HG03025 (cell line): ENCODE measurements around the gene AFF3.

Experiments
- ATAC-seq: cut with Tn5 transposase; IDR thresholded peaks from one replicate; pipeline ENCODE4 v1.9.1; 2021; ENCODE audit warnings: mild to moderate bottlenecking, moderate library complexity; ENCODE audit not compliant: unreplicated experiment, low FRiP score

AFF3 gene

GRCh38 chr2:99634234-99634633, 508.2 kb downstream of the AFF3 start:
- no peak for ATAC-seq

- ATAC-seq = no peak
Measured at GRCh38 chr2:99631700-99632099, 510.7 kb downstream of the AFF3 start.

GRCh38 chr2:99629320-99629719, 513.1 kb downstream of the AFF3 start:
- ATAC-seq = no peak

- ATAC-seq = no peak
Measured at GRCh38 chr2:99626158-99626557, 516.2 kb downstream of the AFF3 start.

GRCh38 chr2:99624677-99625076, 517.7 kb downstream of the AFF3 start:
- ATAC-seq = no peak

- no peak for ATAC-seq
Measured at GRCh38 chr2:99623613-99624012, 518.8 kb downstream of the AFF3 start.

GRCh38 chr2:99623035-99623434, 519.4 kb downstream of the AFF3 start:
- ATAC-seq = no peak

GRCh38 chr2:99622534-99622933, 519.9 kb downstream of the AFF3 start:
- ATAC-seq = no peak

- ATAC-seq = no peak
Measured at GRCh38 chr2:99621774-99622173, 520.6 kb downstream of the AFF3 start.

- no peak for ATAC-seq
Measured at GRCh38 chr2:99621106-99621505, 521.3 kb downstream of the AFF3 start.

GRCh38 chr2:99619151-99619550, 523.2 kb downstream of the AFF3 start:
- no peak for ATAC-seq

GRCh38 chr2:99618579-99619097, 523.8 kb downstream of the AFF3 start:
- no peak for ATAC-seq

- no peak for ATAC-seq
Measured at GRCh38 chr2:99617811-99618210, 524.6 kb downstream of the AFF3 start.

- ATAC-seq = no peak
Measured at GRCh38 chr2:99615247-99615771, 527.1 kb downstream of the AFF3 start.

- ATAC-seq = no peak
Measured at GRCh38 chr2:99613980-99614379, 528.4 kb downstream of the AFF3 start.

- ATAC-seq = no peak
Measured at GRCh38 chr2:99611786-99612185, 530.6 kb downstream of the AFF3 start.

- ATAC-seq = no peak
Measured at GRCh38 chr2:99611034-99611433, 531.4 kb downstream of the AFF3 start.

- no peak for ATAC-seq
Measured at GRCh38 chr2:99609851-99610381, 532.5 kb downstream of the AFF3 start.

GRCh38 chr2:99608861-99609260, 533.5 kb downstream of the AFF3 start:
- no peak for ATAC-seq

- no peak for ATAC-seq
Measured at GRCh38 chr2:99607861-99608491, 534.4 kb downstream of the AFF3 start.

GRCh38 chr2:99607454-99607853, 534.9 kb downstream of the AFF3 start:
- no peak for ATAC-seq

GRCh38 chr2:99605036-99605435, 537.4 kb downstream of the AFF3 start:
- no peak for ATAC-seq
